ENCODE data around the gene APBA2.

DNA sequence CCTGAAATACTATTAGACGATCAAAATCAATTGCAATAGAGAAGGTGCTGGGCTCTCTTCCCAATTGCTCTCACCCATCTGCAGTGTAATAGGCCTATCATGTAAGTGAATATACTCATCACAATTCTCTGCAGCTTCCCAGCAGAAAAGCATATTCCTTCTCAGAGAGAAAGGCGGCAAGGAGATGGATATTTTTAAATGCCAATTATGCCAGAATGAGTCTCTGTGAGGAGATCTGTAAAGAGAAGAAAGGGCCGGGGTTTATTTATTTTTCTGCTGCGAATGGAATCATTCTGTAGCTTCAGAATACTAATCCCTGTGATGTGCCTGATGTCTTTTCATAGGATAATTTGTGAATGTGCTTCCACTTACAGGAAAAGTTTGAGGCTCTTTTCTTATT is 112.0 kb downstream of the APBA2 start:
- TF ChIP-seq CTCF (IDR thresholded peaks at IDR 0.05) (no peak), POLR2A (IDR thresholded peaks at IDR 0.05) (no peak), POLR2AphosphoS5 (IDR thresholded peaks at IDR 0.05) (no peak), EP300 (IDR thresholded peaks at IDR 0.05) (no peak)

All from stomach (tissue), 4 donors.